ENCODE results near the gene PROM1.

DNA sequence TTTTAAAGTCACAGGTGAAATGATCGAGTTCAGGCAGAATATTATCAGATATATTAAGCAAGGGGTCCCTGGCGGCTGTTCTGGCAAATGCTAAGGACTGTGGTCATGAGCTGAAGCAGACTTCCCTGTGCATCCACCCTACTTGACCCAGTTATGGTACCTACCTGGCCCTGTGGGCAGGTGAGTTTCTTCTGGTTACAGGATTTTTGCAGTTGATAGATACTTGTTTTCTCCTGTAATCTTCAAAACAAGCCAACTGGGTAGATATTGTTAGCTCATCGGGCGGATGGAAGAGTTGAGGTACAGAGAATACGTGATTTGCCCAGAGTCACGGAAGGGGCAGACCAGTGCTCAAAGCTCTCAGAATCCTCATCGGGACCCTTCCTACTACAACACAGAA lies 18.5 kb upstream of the PROM1 start:
- TF ChIP-seq, protein P1, sequence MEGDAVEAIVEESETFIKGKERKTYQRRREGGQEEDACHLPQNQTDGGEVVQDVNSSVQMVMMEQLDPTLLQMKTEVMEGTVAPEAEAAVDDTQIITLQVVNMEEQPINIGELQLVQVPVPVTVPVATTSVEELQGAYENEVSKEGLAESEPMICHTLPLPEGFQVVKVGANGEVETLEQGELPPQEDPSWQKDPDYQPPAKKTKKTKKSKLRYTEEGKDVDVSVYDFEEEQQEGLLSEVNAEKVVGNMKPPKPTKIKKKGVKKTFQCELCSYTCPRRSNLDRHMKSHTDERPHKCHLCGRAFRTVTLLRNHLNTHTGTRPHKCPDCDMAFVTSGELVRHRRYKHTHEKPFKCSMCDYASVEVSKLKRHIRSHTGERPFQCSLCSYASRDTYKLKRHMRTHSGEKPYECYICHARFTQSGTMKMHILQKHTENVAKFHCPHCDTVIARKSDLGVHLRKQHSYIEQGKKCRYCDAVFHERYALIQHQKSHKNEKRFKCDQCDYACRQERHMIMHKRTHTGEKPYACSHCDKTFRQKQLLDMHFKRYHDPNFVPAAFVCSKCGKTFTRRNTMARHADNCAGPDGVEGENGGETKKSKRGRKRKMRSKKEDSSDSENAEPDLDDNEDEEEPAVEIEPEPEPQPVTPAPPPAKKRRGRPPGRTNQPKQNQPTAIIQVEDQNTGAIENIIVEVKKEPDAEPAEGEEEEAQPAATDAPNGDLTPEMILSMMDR (IDR thresholded peaks at IDR 0.05): no peak
- no peak for TF ChIP-seq POLR2A (IDR thresholded peaks at IDR 0.05)
